HG02938 (cell line): Measurements from ENCODE around the gene ZBTB22.
"Not testable (repeated sequence)": the region's sequence is repeated elsewhere in the genome, so short reads cannot be mapped to it uniquely, and the experiment has no call there.

Source experiments
- ATAC-seq: cut with Tn5 transposase; IDR thresholded peaks from one replicate; pipeline ENCODE4 v1.9.1; 2021; ENCODE audit warnings: mild to moderate bottlenecking, moderate library complexity; ENCODE audit not compliant: unreplicated experiment

ZBTB22 gene

GRCh38 chr6:33280539-33280938, 37.0 kb downstream of the ZBTB22 start:
- no peak for ATAC-seq

DNA sequence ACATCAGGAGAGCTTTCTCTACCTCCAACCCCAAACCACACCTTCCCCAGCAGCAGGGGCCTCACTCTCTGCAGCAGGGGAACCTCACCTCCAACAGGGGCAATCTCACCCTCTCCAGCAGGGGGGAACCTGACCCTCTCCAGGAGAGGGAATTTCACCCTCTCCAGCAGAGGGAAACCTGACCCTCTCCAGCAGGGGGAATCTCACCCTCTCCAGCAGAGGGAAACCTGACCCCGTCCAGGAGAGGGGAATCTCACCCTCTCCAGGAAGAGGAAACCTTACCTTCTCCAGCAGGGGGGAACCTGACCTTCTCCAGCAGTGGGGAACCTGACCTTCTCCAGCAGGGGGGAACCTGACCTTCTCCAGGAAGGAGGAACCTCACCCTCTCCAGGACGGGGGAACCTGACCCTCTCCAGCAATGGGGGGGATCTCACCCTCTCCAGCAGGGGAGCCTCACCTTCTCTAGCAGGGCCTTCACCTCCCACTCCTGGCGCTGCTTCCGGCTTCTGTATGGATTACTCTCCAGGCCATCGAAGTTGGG, 37.5 kb downstream of the ZBTB22 start:
- ATAC-seq, result no peak

DNA sequence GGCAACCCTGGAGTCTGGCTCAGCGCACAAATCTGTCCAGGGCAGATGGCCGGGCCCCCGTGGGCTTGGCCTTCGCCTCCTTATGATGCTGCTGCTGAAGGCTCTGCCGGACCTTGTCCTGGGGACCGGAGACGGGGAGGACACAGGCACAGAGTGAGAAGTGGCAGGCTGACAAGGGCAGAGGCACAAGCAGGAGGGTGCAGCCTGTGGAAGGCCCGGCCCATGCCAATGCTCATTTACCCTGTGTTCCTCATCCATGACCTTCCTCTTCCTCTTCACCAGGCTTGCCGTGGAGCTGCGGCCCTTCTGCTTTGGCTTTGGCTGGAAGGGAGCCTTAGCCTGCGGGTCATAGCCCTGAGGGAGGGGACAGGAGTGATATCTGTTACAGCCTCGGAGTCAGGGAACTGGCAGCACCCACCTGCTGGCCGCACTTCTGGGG, 38.3 kb downstream of the ZBTB22 start:
- no peak for ATAC-seq

- no peak for ATAC-seq
Measured at GRCh38 chr6:33278810-33279209, 38.7 kb downstream of the ZBTB22 start.

- no peak for ATAC-seq
Measured at GRCh38 chr6:33278392-33278741, 39.2 kb downstream of the ZBTB22 start.

DNA sequence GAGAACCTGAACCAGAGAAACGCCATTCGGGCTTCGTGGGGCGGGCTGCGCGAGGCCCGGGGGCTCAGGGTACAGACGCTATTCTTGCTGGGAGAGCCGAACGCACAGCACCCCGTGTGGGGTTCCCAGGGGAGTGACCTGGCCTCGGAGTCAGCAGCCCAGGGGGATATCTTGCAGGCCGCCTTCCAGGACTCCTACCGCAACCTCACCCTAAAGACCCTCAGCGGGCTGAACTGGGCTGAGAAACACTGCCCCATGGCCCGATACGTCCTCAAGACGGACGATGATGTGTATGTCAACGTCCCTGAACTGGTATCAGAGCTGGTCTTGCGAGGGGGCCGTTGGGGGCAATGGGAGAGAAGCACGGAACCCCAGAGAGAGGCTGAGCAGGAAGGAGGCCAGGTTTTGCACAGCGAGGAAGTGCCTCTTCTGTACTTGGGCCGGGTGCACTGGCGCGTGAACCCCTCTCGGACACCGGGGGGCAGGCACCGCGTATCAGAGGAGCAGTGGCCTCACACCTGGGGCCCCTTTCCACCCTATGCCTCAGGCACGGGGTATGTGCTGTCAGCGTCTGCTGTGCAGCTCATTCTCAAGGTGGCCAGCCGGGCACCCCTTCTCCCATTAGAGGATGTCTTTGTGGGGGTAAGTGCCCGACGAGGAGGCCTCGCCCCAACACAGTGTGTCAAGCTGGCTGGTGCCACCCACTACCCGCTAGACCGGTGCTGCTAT, 39.7 kb downstream of the ZBTB22 start:
- ATAC-seq, result peak; percentile 7

GRCh38 chr6:33276864-33277662, 40.5 kb downstream of the ZBTB22 start, which contains the start of gene B3GALT4:
Gene B3GALT4 (plus strand): TSS chr6:33277123. CDS start chr6:33277420, 297 bp downstream.
- peak; percentile 37 for ATAC-seq

DNA sequence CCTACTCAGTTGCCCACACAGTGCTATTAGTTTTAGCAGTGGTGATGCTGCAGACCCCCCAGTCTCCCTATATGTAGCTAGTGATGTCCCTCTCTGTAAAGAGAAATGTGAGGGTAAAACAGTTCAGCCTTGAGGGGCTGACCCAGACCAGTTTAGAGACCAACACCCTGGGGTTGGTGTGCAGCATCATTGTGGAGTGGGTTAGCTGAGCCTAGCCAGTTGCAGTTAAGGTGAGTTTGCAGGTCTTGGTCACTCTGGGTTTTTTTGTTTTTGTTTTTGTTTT, 41.0 kb downstream of the ZBTB22 start:
- ATAC-seq, result no peak

DNA sequence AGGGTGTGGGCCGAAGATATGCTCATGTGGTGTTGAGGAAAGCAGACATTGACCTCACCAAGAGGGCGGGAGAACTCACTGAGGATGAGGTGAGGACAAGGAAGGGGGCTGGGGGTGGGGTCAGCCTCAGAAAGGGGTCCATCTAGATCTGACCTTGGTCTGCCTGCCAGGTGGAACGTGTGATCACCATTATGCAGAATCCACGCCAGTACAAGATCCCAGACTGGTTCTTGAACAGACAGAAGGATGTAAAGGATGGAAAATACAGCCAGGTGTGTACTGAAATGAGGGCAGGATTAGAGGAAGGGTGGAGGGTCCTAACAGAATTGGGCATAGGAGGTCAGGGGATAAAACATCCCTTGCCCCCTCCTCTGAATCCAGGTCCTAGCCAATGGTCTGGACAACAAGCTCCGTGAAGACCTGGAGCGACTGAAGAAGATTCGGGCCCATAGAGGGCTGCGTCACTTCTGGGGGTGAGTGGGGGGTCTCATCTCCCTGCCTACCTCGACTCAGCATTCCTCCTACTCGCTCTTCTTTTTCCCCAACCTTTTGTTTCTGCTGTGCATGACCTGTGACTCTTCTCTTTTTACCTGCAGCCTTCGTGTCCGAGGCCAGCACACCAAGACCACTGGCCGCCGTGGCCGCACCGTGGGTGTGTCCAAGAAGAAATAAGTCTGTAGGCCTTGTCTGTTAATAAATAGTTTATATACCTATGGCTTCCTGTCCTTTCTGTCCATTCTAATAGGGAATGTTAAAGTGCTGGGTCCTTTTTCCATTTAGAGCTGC, 41.6 kb downstream of the ZBTB22 start:
- ATAC-seq, result not testable (repeated sequence)

- no peak for ATAC-seq
Measured at GRCh38 chr6:33273924-33274902, 43.3 kb downstream of the ZBTB22 start.

- ATAC-seq, result no peak
Measured at GRCh38 chr6:33273129-33273923, 44.2 kb downstream of the ZBTB22 start.

DNA sequence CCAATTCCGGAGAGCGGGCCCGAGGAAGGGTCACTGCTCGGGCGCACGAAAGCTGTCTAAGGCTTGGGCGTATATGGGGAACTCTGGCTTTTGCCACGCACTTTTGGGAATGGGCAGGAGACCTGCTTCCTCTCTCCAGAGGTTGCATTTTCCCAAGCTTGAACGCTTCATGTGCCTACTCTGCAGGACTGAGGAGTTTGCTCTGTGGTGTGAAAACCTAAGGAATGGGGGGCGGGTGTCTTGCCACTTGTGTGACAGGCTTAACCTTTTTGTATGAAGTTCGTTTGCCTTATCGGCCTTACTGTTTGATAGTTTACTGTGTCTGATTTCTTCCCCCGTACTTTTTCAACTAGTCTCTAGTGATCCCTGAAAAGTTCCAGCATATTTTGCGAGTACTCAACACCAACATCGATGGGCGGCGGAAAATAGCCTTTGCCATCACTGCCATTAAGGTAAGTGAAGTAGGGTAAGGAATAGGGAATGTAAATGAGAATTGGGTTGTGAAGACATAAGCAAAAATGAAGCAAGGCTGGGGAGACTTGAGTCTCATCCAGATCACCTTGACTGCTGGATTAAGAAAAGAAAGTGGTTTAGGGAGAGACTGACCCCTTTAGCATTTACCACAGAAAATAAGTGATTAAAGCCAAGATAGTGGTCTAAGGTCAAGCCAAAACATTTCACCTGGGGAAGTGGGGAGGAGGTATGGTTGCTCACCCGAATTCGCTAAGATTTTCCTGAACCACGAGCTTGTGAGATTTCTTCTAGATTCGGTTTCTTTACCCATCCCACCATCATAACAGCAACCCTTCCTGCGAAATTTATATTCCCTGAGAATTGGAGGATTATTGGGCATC, 45.0 kb downstream of the ZBTB22 start:
- ATAC-seq, result peak; percentile 14

- peak; percentile 73 for ATAC-seq
Measured at GRCh38 chr6:33271468-33272274, 45.9 kb downstream of the ZBTB22 start, which contains the start of the genes RPS18 and VPS52. Gene RPS18 (plus strand): TSS chr6:33272075. CDS start chr6:33272120, 45 bp downstream. Gene VPS52 (minus strand): TSS chr6:33271876. CDS start chr6:33271675, 201 bp downstream.

DNA sequence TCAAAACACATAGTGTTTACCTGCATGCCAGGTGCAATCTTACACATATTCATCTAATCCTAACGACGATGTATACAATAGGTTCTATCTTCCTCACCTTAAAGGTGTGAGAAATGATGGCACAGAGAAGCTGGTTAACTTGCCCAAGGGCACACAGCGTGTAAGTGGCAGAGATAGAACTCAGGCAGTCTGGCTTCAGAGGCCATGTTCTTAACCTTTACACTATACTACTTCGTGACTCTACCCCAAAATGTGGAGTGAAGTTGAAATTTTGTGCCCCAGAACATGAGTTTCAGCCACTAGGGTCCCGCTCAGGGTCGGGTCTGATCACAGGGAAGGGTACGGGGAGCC, 46.5 kb downstream of the ZBTB22 start:
- no peak for ATAC-seq
